NCI-H82 treated with DMSO at 0.1 percent for 48 hours (cell line): ENCODE results near the gene ADAM22.
"Not testable (repeated sequence)": the region's sequence is repeated elsewhere in the genome, so short reads cannot be mapped to it uniquely, and the experiment has no call there.

Experiments used
- DNase-seq: peaks from one replicate; lab custom pipeline; 2025; ENCODE audit not compliant: unreplicated experiment; lab: John Stamatoyannopoulos, UW

The ADAM22 gene, protein sequence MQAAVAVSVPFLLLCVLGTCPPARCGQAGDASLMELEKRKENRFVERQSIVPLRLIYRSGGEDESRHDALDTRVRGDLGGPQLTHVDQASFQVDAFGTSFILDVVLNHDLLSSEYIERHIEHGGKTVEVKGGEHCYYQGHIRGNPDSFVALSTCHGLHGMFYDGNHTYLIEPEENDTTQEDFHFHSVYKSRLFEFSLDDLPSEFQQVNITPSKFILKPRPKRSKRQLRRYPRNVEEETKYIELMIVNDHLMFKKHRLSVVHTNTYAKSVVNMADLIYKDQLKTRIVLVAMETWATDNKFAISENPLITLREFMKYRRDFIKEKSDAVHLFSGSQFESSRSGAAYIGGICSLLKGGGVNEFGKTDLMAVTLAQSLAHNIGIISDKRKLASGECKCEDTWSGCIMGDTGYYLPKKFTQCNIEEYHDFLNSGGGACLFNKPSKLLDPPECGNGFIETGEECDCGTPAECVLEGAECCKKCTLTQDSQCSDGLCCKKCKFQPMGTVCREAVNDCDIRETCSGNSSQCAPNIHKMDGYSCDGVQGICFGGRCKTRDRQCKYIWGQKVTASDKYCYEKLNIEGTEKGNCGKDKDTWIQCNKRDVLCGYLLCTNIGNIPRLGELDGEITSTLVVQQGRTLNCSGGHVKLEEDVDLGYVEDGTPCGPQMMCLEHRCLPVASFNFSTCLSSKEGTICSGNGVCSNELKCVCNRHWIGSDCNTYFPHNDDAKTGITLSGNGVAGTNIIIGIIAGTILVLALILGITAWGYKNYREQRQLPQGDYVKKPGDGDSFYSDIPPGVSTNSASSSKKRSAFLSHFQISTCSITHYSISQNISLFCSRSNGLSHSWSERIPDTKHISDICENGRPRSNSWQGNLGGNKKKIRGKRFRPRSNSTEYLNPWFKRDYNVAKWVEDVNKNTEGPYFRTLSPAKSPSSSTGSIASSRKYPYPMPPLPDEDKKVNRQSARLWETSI

DNA sequence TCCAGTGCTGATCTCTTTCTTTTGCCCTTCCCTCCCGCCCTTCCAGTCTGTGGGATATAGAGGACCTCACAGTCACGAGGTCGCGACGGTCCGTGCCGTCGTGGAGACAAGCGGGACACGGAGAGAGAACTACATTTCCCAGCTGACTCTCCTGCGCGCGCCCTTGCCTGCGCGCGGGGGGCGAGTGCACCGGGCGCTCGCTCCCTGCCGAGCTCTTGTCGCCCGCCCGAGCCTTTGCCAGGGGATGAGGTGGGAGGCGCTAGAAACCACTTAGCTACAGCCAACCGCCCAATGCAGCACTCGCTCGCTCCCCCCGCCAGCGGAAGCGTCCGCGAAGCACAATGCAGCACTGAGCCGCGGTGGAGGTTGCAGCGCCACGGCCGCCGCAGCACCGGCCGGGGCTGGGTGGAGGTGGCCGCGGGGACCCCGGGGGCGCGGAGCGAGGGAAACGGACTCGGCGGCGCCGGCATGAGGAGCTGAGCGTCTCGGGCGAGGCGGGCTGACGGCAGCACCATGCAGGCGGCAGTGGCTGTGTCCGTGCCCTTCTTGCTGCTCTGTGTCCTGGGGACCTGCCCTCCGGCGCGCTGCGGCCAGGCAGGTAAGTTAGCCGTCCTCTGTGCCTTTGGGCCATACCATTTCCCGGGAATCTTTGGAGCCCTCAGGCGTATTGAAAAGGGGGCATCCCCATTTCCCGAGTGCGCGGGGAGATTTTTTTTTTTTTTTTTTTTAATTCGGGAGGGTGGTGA lies at the start of gene ADAM22:
TSS of gene ADAM22 (plus strand) at position 299 of the 746 bp plus-strand sequence. CDS start at position 514, 215 bp downstream.
- DNase-seq = peak; percentile 85

DNA sequence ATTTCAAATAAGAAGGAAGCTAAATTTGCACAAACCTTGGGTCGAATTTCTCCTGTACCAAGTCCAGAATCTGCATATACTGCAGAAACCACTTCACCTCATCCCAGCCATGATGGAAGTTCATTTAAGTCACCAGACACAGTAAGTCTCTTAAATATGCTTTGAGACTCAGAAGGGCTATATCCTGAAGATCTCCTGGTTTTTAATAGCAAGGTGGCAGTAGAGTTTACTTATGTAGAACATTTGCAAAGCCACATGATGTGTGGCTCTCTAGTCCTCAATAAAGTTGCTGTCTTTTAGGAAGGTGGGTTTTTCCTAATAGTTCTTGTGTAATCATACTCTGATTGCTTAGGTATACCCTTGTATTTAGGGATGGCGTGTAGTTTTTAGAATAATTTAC lies 49.0 kb upstream of the ADAM22 start:
- no peak for DNase-seq

DNA sequence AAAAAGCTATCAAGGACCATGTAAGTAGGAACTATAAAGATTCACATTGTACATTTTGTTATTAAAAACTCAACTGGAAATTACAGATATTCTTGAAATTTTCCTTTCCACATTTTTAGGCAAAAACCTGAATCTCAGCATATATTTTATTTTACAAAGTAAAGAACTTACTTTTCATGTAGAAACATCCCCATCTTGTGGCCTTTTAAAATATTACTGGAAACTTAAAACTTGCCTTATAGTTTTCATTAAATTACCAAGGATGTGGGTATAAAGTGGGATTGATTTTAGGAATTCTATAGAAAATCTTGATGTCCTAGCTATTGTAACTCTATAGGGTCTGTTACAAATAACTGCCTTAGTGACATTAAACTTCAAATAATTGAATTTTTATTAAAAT lies 47.2 kb upstream of the ADAM22 start:
- DNase-seq = no peak

DNA sequence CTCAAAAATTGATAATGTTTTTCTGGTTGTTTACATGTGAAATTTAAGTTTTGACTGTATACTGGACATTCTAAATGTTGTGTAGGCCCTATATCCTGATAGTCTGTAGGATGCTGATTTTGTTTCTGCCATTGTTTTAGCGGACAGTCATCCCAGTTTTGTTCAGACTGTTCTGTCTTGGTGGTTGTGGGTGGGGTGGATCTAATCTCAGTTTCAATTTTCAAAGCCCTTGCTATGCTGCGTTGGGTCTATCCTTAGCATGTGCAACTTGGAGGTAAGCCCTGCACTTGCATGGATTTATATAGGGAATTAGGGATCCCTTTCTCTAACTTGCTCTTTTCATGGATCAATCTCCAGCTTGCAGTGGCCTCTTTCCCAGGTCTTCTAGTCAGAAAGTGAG lies 38.7 kb upstream of the ADAM22 start:
- no peak for DNase-seq

DNA sequence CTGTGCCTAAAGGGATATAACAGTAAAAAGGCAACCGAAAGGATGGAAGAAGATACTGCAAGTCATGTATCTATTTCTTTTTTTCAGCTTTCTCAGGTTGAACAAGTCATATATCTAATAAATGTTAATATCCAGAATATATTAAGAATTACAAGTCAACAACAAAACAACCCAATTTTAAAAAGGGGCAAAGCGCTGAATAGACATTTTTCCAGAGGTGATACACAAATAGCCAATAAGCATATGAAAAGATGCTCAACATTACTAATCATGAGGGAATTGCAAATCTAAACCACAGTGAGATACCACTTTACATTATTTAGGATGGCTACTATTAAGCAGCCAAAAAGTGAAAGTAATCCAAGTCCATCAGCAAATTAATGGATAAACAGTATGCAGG lies 34.8 kb upstream of the ADAM22 start:
- DNase-seq = no peak

DNA sequence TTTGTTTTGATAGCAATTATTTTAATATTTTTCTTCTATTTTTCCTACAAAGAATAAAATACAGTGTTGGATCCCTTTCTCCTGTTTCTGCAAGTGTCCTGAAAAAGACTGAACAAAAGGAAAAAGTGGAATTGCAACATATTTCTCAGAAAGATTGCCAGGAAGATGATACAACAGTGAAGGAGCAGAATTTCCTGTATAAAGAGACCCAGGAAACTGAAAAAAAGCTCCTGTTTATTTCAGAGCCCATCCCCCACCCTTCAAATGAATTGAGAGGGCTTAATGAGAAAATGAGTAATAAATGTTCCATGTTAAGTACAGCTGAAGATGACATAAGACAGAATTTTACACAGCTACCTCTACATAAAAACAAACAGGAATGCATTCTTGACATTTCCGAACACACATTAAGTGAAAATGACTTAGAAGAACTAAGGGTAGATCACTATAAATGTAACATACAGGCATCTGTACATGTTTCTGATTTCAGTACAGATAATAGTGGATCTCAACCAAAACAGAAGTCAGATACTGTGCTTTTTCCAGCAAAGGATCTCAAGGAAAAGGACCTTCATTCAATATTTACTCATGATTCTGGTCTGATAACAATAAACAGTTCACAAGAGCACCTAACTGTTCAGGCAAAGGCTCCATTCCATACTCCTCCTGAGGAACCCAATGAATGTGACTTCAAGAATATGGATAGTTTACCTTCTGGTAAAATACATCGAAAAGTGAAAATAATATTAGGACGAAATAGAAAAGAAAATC lies 26.7 kb upstream of the ADAM22 start:
- not testable (repeated sequence) for DNase-seq

DNA sequence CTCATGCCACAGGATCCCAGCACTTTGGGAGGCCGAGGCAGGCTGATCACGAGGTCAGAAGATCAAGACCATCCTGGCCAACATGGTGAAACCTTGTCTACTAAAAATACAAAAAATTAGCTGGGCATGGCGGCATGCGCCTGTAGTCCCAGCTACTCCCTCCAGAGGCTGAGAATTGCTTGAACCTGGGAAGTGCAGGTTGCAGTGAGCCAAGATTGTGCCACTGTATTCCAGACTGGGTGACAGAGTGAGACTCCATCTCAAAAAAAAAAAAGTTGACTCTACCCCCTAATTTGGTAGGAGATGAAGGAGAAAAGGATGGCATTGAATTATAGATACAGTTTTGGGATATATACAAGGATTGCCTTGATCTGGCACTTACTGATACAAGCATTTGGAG lies 25.2 kb upstream of the ADAM22 start:
- not testable (repeated sequence) for DNase-seq

DNA sequence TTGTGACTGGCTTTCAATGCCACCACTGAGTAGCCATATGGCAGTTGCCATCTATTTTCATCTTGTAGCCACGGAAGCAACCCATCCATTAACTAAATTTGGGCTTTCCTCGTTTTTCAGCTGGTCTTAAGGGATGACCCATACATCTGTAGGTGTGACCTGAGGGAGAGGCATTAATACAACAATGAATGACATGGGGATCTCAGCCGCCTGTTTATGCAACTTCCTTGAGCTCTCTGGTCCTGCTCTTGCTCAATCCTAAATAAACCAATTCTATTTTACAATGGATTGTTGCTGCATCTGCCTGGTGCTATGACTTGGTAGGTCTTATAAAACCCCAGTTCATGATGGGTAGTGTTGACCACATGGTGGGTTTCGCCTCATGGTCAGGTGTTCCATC lies 21.9 kb upstream of the ADAM22 start:
- no peak for DNase-seq

DNA sequence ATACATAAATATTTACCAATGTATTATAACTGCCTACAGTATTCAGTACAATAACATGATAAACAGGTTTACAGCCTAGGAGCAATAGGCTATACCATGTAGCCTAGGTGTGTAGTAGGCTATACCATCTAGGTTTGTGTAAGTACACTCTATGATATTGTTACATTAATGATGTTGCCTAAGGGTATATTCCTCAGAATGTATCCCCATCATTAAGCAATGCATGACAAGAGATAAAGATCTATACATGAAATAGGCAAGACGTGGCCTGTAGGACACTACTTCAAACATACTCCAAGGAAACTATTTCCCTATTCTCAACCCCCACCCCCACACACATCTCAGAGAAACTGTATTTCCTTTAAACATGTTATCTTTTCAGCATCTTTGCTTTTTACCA lies 15.3 kb upstream of the ADAM22 start:
- DNase-seq = no peak

DNA sequence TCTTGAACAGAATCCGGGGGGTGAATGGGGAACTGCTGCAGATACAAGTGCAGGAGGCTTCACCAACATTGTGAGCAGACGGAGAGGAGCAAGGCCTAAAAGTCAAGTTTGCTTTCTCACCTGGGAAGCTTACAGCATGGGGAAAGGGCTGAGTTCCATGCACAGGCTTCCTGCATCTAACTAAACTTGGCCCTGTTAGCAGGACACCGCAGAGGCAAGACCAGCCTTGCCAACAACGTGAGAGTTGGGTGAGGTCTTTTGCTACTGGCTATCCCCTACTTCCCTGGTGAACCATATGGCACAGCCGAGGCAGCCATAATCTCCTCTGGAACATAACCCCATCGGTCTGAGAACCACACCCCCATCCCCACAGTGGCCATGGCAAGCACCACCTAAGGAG lies 14.2 kb upstream of the ADAM22 start:
- DNase-seq = no peak

DNA sequence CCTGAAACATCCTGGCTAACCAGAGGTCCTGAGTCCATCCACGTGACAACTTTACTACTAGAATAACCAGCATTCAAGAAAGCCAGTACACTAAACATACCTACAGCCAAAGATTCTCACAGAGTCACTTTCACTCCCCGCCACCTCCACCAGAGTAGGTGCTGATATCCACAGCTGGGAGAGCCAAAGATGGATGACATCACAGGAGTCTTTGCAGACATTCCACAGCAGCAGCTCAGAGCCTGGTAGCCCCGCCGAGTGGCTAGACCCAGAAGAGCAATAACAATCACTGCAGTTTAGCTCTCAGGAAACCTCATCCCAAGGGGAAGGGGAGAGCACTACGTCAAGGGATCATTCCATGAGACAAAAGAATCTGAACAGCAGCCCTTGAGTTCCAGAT lies 13.5 kb upstream of the ADAM22 start:
- DNase-seq = no peak

DNA sequence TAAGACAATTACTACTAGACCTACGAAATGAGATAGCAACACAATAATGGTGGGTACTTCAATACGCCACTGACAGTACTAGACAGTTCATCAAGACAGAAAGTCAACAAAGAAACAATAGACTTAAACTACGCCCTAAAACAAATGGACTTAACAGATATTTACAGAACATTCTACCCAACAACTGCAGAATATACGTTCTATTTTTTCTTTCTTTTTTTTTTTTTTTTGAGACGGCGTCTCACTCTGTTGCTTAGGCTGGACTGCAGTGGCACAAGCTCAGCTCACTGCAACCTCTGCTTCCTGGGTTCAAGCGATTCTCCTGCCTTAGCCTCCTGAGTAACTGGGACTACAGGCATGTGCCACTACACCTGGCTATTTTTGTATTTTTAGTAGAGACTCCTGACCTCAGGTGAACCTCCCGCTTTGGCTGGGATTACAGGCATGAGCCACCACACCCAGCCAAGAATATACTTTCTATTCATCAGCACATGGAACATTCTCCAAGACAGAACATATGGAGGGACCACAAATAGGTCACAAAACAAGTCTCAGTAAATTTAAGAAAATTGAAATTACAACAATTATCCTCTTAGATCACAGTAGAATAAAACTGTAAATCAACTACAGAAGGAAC lies 11.2 kb upstream of the ADAM22 start:
- not testable (repeated sequence) for DNase-seq

DNA sequence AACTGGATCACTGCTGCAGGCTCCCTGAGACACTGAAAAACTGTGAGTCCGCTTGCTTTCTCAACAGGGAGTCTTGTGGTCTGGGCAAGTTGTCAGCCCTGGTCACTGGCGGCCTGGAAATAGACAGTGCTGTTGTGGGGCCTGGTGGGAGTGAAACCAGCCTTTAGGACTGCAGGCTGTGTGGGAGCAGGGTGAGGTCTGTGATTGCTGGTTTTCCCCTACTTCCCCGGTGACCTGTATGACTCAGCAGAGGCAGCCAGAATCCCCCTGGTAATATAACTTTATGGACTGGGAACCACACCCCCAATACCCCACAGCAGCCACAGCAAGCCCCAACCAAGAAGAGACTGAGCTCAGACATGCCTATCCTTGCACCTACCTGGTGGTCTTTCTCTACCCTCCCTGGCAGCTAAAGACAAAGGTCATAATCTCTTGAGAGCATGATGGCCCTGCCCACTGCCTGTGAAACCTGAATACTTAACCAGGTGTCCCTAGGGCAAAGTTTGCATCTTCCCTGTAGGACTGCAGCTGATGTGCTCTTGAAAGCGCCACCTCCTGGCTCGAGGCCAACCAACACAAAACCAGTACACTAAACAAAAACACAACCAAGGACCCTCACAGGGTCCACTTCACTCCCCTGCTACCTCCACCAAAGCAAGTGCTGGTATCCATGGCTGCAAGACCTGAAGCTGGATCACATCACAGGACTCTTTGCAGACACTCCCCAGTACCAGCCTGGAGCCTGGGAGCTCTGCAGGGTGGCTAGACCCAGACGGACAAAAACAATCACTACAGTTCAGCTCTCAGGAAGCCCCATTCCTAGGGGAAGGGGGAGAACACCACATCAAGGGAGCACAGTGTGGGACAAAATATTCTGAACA lies 7.2 kb upstream of the ADAM22 start:
- DNase-seq = no peak

DNA sequence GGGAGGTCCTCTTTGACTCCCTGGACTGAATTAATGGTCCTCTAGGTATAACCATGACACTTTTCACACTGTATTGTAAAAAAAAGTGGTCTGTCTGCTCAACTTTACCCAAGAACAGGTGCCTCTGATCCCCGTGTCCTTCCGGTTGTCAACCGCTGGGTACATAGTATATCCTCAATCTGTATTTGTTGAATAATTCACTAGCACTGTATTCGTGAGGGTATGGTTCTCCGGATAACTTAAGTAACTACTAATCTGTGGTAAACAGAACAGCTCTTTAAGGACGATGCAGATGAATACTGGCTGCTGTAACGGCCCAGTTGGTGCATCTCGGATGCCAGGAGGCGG lies 472 bp upstream of the ADAM22 start:
- no peak for DNase-seq

DNA sequence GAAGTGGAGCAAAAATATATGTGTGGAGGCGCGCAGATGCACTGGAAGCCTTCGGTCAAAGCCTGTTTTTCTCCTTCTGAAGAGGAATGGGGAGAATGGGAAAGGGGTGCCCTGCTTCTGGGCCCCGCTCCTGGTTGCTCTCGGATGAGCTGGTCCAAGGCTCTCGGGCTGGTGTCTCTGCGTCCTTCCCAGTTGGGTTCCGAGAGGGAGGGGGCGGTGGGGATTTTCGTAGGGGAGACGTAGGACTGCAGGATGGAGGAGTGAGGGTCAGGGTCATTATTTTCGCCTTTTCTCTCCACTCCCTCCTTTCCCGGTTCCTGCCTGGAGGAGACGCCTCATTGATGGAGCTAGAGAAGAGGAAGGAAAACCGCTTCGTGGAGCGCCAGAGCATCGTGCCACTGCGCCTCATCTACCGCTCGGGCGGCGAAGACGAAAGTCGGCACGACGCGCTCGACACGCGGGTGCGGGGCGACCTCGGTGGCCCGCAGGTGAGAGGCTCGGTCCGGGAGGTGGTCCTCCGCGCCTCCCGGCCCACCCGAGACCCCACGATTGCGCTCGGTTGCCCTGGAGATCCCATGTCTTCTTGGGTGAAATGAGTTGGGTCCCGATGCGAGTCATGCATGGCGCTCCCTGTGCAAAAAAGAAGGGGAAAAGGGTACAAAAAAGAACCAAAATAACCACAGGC lies 790 bp downstream of the ADAM22 start:
- DNase-seq = no peak

DNA sequence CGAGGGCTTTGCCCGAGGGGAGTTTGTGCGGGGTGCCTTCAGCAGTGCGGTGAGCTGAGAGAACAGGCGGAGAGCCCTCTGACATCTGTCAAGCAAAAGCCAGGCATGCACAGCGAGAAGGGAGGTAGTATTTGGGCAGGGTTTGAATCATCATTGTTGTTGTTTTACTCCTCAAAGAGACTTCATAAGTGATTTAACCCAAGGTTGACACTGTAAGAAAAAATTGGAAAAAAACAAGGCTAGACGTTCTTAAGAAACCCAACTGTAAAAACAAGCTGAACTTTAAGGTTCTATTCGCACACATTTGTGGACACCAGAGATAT lies 1.3 kb downstream of the ADAM22 start:
- DNase-seq = no peak

DNA sequence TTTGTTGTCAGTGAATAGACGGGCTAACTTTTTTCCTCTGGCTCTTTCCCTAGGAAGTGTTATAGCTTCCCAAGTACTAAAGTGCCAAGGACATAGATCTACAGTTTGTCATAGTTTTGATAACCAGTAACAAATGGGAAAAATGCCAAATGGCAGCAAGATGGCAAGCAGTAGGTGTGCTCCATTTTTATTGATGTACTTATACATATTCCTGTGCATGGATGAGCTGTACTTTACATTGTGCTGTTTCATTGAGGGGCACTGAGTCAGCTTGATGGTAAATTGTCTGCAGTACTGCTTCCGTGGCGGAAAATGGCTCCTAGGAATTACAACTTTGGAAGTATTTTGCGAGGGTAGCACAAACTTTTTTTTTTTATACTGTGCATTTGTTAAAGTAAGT lies 7.1 kb downstream of the ADAM22 start:
- DNase-seq = no peak

DNA sequence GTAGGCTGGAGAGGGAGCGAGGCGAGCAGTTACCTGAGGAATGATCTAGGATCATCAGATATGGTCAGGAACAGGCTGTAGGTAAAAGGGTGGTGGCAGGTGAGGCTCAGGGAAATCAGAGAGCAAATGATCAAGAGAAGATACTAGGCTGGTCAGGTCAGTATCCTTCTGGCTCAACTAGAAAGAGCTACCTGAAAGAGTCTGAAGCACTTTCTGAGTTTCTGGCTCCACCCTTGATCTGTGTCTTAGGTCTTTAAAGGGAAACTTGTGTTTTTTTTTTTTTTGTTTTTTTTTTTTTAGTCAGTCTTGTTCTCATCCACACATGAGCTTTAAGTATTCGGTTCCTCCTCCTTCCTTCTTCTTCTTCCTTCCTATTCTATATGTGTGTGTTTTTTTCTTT lies 10.5 kb downstream of the ADAM22 start:
- DNase-seq = no peak

DNA sequence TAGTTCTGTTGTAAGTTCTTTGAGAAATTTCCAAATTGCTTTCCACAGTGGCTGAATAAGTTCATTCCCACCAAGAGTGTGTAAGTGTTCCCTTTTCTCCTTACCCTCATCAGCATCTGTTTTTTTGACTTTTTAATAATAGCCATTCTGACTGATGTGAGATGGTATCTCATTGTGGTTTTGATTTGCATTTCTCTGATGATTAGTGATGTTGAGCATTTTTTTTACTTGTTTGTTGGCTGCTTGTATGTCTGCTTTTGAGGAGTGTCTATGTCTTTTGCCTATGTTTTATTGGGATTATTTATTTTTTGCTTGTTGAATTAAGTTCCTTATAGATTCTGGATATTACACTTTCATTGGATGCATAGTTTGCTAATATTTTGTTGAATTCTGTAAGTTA lies 11.9 kb downstream of the ADAM22 start:
- not testable (repeated sequence) for DNase-seq
